ENCODE measurements around the gene USP54. TPM values are rescaled to one million over a fixed set of nuclear protein-coding genes. Genes with fewer than 3 reads are reported as not detected.
A peak's percentile ranks its signal among the peaks of the same experiment; 100 is the strongest.

Gene USP54
- total RNA-seq, 1 experiment from 2014 or later: 32.8 TPM

- in situ Hi-C loops (cut with HindIII; ENCODE audit: low pct_unique_long_range_greater_than_20kb, low sequenced_read_pairs) (no loop called here), intact Hi-C loops (cut with micrococcal nuclease; ENCODE audit: unreplicated experiment) (no loop called here)
- no peaks in the 10 kb centered on the region; the same call in 1 of the 2 replicates for H3K27me3 ChIP-seq (ENCODE audit: control insufficient read depth, insufficient read depth, low read length)
- BruUV-seq (replicated peaks): no TSS peak
- no peaks in the 10 kb centered on the region for H3K4me1 ChIP-seq (ENCODE audit: control insufficient read depth, insufficient read depth, low read length)
- no peak for TF ChIP-seq POLR2AphosphoS5 (IDR thresholded peaks at IDR 0.05; ENCODE audit: low read depth, low read length)
- no peak for TF ChIP-seq CTCF (IDR thresholded peaks at IDR 0.05)
- no peak for TF ChIP-seq SIN3A (IDR thresholded peaks at IDR 0.05; ENCODE audit: borderline replicate concordance, insufficient read depth, low read depth, low read length)
- no peak for TF ChIP-seq REST (IDR thresholded peaks at IDR 0.05; ENCODE audit: insufficient read depth in 1 of 2, low read depth in 2 of 2, low read length in 1 of 2)
- TF ChIP-seq TCF7L2 (IDR thresholded peaks at IDR 0.05; ENCODE audit: low read depth, low read length): no peak
- no peaks in the 10 kb centered on the region for H3K36me3 ChIP-seq (ENCODE audit: control insufficient read depth, insufficient read depth, low read length)
- no peak overlapping the region for H3K27ac ChIP-seq (ENCODE audit: low read length)
- ChIA-PET POLR2A (interaction anchor here (0.5 kb wide), 1 partner anchor 18 kb away, joined by 6 read pairs; no protein-coding TSS in a partner anchor), CTCF (no interaction called here)
- no peaks in the 10 kb centered on the region for H3K9me3 ChIP-seq (ENCODE audit: control insufficient read depth, insufficient read depth, low read depth, low read length)
- DNase-seq (ENCODE audit: low read depth, low spot score): no peak
- no peak overlapping the region for H3K4me3 ChIP-seq (ENCODE audit: low read depth in 2 of 2, low read length in 2 of 2)
- no peak for ATAC-seq
These were observed 48.1 kb upstream of the USP54 start for GRCh38 chr10:73639286-73639685.

- H3K9me3 ChIP-seq (ENCODE audit: control insufficient read depth, insufficient read depth, low read depth, low read length): no peaks in the 10 kb centered on the region
- no TSS peak for BruUV-seq (replicated peaks)
- in situ Hi-C loops (cut with HindIII; ENCODE audit: low pct_unique_long_range_greater_than_20kb, low sequenced_read_pairs) (no loop called here), intact Hi-C loops (cut with micrococcal nuclease; ENCODE audit: unreplicated experiment) (no loop called here)
- TF ChIP-seq SIN3A (IDR thresholded peaks at IDR 0.05; ENCODE audit: borderline replicate concordance, insufficient read depth, low read depth, low read length): no peak
- no peak for TF ChIP-seq REST (IDR thresholded peaks at IDR 0.05; ENCODE audit: insufficient read depth in 1 of 2, low read depth in 2 of 2, low read length in 1 of 2)
- TF ChIP-seq CTCF (IDR thresholded peaks at IDR 0.05): no peak
- TF ChIP-seq POLR2AphosphoS5 (IDR thresholded peaks at IDR 0.05; ENCODE audit: low read depth, low read length): no peak
- TF ChIP-seq TCF7L2 (IDR thresholded peaks at IDR 0.05; ENCODE audit: low read depth, low read length): no peak
- no peak for DNase-seq (ENCODE audit: low read depth, low spot score)
- H3K27ac ChIP-seq (ENCODE audit: low read length): no peak overlapping the region
- no peaks in the 10 kb centered on the region; the same call in 1 of the 2 replicates for H3K27me3 ChIP-seq (ENCODE audit: control insufficient read depth, insufficient read depth, low read length)
- ChIA-PET POLR2A (interaction anchor here (0.6 kb wide), 1 partner anchor 10 kb away, joined by 3 read pairs; no protein-coding TSS in a partner anchor), CTCF (no interaction called here)
- H3K36me3 ChIP-seq (ENCODE audit: control insufficient read depth, insufficient read depth, low read length): no peaks in the 10 kb centered on the region
- H3K4me1 ChIP-seq (ENCODE audit: control insufficient read depth, insufficient read depth, low read length): no peaks in the 10 kb centered on the region
- no peak overlapping the region for H3K4me3 ChIP-seq (ENCODE audit: low read depth in 2 of 2, low read length in 2 of 2)
- 0 out of 2 replicates have a peak, but pooled peaks have one; percentile 11 for ATAC-seq
These were observed 44.6 kb upstream of the USP54 start for GRCh38 chr10:73635781-73636180.
